GM19455 (cell line): ENCODE data around the gene TKFC.

ENCODE experiments used
- ATAC-seq: cut with Tn5 transposase; IDR thresholded peaks from one replicate; pipeline ENCODE4 v1.9.1; 2021; ENCODE audit not compliant: unreplicated experiment

TKFC gene

GRCh38 chr11:61310749-61311148, 22.3 kb upstream of the TKFC start:
- ATAC-seq = no peak

GRCh38 chr11:61315260-61315659, 17.8 kb upstream of the TKFC start:
- no peak for ATAC-seq

- no peak for ATAC-seq
Measured at GRCh38 chr11:61325649-61326414, 7.2 kb upstream of the TKFC start.

- no peak for ATAC-seq
Measured at GRCh38 chr11:61327669-61328071, 5.4 kb upstream of the TKFC start.

GRCh38 chr11:61328351-61328750, 4.7 kb upstream of the TKFC start:
- ATAC-seq = no peak

GRCh38 chr11:61329871-61330270, 3.2 kb upstream of the TKFC start:
- ATAC-seq = no peak

GRCh38 chr11:61331651-61332050, 1.4 kb upstream of the TKFC start:
- ATAC-seq = no peak

GRCh38 chr11:61332281-61332796, 689 bp upstream of the TKFC start:
- no peak for ATAC-seq

- ATAC-seq = no peak
Measured at GRCh38 chr11:61333550-61334433, 764 bp downstream of the TKFC start.

- ATAC-seq = no peak
Measured at GRCh38 chr11:61334434-61335354, 1.7 kb downstream of the TKFC start.

- ATAC-seq = no peak
Measured at GRCh38 chr11:61335355-61335710, 2.3 kb downstream of the TKFC start.

GRCh38 chr11:61336171-61336935, 3.3 kb downstream of the TKFC start:
- ATAC-seq = peak; percentile 53

- ATAC-seq = no peak
Measured at GRCh38 chr11:61337706-61338470, 4.9 kb downstream of the TKFC start.

GRCh38 chr11:61338783-61339489, 5.9 kb downstream of the TKFC start:
- no peak for ATAC-seq

- ATAC-seq = no peak
Measured at GRCh38 chr11:61339490-61339878, 6.5 kb downstream of the TKFC start.

- no peak for ATAC-seq
Measured at GRCh38 chr11:61340979-61341378, 8.0 kb downstream of the TKFC start.

GRCh38 chr11:61341706-61342105, 8.7 kb downstream of the TKFC start:
- no peak for ATAC-seq

- ATAC-seq = no peak
Measured at GRCh38 chr11:61342207-61342803, 9.3 kb downstream of the TKFC start.
